Mucosa of stomach (tissue), 1 donor: Measurements from ENCODE around the gene CDC37L1.

ENCODE experiments used
- H3K27me3 ChIP-seq: one replicate; pipeline ENCODE4 v1.7.0; 2013; ENCODE audit warnings: mild to moderate bottlenecking, low read length; ENCODE audit not compliant: control insufficient read depth, insufficient read depth
- H3K36me3 ChIP-seq: one replicate; pipeline ENCODE4 v1.7.0; 2013; ENCODE audit warnings: low read length; ENCODE audit not compliant: control insufficient read depth, insufficient read depth
- H3K4me1 ChIP-seq: one replicate; pipeline ENCODE4 v1.7.0; 2013; ENCODE audit warnings: mild to moderate bottlenecking, low read length; ENCODE audit not compliant: control insufficient read depth, insufficient read depth
- H3K4me3 ChIP-seq: one replicate; pipeline ENCODE4 v1.7.0; 2013; ENCODE audit warnings: low read length
- H3K9ac ChIP-seq: one replicate; pipeline ENCODE4 v1.7.0; 2013; ENCODE audit warnings: mild to moderate bottlenecking, low read length, moderate library complexity
- H3K9me3 ChIP-seq: one replicate; pipeline ENCODE4 v1.7.0; 2013; ENCODE audit warnings: mild to moderate bottlenecking, low read length, moderate library complexity; ENCODE audit not compliant: control insufficient read depth
- donor health status: Pancreatic carcinoma.

Gene CDC37L1

DNA sequence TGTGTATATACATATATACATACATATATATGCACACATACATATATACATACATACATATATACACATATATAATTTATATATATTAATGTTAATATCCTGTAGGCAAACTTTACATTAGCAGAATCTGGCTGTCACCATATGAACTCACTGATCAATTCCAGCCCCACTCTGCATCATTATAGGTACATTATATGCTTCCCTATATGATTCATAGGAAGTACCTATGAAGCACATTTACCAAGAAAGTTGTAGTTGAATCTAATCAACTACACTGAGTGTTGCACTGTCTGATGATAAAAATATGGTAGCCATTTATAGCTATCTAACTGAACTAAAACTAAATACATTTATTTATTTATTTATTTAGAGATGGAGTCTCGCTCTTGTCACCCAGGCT, 7.6 kb upstream of the CDC37L1 start:
- Histone ChIP-seq H3K4me3 (no peak overlapping the region), H3K27me3 (no peaks in the 10 kb centered on the region)

DNA sequence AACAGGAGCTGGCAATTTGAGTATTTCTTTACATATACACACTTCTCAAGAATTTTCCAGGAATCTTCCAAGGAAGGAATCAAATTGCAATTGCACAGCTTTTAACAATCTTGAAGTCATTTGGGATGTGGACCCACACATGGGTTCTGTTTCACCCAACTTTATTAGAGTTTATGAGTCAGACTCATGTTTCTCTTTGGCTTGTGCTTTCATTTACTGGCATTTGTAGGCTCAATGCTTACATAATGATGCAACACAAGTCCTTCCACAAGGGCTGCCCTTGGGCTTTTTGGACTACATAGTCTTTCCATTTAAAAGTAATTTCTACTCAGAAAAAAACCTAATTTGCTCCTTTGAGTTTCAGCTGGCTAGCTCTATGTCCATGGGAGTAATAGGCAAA, 4.6 kb upstream of the CDC37L1 start:
- H3K4me3 ChIP-seq: no peak overlapping the region
- H3K4me1 ChIP-seq: peaks cover 6% of the 10 kb centered on the region
- H3K9me3 ChIP-seq: no peaks in the 10 kb centered on the region
- no peaks in the 10 kb centered on the region for H3K36me3 ChIP-seq
- no peak overlapping the region for H3K9ac ChIP-seq
- no peaks in the 10 kb centered on the region for H3K27me3 ChIP-seq

More for the DNA sequence above, 7.6 kb upstream of the CDC37L1 start:
- no peaks in the 10 kb centered on the region for H3K4me1 ChIP-seq
- no peak overlapping the region for H3K9ac ChIP-seq
- no peaks in the 10 kb centered on the region for H3K9me3 ChIP-seq
- no peaks in the 10 kb centered on the region for H3K36me3 ChIP-seq

DNA sequence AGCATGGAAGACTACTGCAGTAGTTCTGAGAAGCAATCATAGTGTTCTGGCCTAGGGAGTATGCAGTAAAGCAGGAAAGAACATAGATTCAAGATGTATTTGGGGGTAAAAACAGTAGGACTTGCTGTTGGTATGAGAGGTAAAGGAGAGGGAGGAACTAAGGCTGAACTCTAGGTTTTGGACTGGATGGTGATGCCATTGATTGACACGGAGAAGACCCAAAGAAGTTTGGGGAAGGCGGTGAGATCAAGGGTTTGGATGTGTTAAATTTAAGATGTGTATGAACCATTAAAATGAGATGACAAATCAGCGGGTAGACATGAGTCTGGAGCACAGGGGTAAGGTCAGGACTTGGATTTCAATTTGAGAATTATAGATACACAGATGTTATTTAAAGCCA, 2.0 kb upstream of the CDC37L1 start:
- H3K4me1 ChIP-seq: peaks cover 14% of the 10 kb centered on the region
- H3K4me3 ChIP-seq: no peak overlapping the region
- no peaks in the 10 kb centered on the region for H3K9me3 ChIP-seq
- no peak overlapping the region for H3K9ac ChIP-seq
- no peaks in the 10 kb centered on the region for H3K36me3 ChIP-seq
- no peaks in the 10 kb centered on the region for H3K27me3 ChIP-seq

DNA sequence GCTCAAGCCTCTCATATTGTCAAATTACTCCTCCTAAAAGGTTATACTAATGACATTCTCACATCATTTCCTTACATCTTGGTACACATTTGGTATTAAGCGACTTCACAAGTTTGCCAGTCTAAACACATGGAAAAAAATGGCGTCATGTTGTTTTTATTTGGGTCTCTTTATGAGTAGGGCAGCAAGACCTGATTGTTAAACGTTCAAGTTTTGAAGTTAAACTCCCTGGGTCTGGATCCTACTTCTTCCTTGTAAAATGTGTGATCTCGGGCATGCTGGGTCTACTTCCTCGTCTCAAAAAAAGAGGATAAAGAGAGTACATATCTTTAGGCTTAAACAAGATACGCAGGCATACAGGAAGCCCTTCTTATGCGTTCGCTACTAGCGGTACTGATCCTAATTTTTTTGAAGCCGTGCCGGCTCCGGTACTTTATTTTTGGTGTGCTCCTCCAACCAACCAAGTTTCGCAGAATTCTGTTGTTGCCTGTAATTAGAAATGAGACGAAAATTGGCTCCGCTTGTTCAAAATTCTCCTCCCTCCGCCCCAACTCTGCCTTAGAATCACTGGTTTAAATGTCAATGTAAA, 596 bp upstream of the CDC37L1 start:
- H3K9ac ChIP-seq: peak overlapping the region; percentile 80
- H3K4me1 ChIP-seq: peaks cover 14% of the 10 kb centered on the region
- H3K36me3 ChIP-seq: no peaks in the 10 kb centered on the region
- no peaks in the 10 kb centered on the region for H3K27me3 ChIP-seq
- no peaks in the 10 kb centered on the region for H3K9me3 ChIP-seq
- H3K4me3 ChIP-seq: peak overlapping the region; percentile 59

DNA sequence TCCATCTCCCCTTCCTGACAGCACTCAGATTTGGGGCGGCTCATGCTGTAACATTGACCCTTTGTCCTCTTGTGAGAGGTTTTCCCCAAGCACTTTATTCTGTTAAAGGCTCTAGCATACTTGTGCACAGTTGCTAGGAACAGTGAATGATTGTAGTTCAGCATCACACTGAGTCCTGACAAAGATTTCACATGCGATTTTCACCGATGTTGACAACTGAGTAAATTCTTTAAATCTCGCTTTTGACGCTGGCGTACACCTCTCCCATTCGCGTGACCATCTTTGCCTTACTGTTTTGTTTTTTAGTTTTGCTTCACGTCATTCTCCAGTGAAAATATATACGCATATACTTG, 780 bp downstream of the CDC37L1 start:
- no peaks in the 10 kb centered on the region for H3K9me3 ChIP-seq
- no peaks in the 10 kb centered on the region for H3K36me3 ChIP-seq
- H3K4me1 ChIP-seq: peaks cover 14% of the 10 kb centered on the region
- peak overlapping the region; percentile 59 for H3K4me3 ChIP-seq
- peak overlapping the region; percentile 80 for H3K9ac ChIP-seq
- no peaks in the 10 kb centered on the region for H3K27me3 ChIP-seq

DNA sequence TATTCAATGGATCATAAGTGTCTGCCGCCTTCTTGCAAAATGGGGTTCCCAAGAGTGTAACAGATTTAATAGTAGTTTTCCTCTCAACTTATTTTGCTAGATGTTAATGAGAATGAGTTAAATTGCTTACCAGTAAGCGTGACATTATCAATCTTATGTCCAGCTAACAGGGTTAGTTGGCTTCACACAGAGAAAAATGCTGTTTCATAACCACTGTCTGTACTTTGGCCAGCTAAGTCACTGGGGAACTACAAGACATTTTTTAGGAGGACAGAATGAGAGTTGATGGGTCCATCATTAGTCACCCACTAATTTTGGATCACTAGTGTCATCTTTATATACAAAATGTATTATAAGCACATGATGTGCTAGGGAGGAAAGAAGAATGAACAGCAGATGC, 1.4 kb downstream of the CDC37L1 start:
- peak overlapping the region; percentile 80 for H3K9ac ChIP-seq
- H3K36me3 ChIP-seq: no peaks in the 10 kb centered on the region
- H3K9me3 ChIP-seq: no peaks in the 10 kb centered on the region
- H3K4me1 ChIP-seq: peaks cover 14% of the 10 kb centered on the region
- peak overlapping the region; percentile 59 for H3K4me3 ChIP-seq
- no peaks in the 10 kb centered on the region for H3K27me3 ChIP-seq

DNA sequence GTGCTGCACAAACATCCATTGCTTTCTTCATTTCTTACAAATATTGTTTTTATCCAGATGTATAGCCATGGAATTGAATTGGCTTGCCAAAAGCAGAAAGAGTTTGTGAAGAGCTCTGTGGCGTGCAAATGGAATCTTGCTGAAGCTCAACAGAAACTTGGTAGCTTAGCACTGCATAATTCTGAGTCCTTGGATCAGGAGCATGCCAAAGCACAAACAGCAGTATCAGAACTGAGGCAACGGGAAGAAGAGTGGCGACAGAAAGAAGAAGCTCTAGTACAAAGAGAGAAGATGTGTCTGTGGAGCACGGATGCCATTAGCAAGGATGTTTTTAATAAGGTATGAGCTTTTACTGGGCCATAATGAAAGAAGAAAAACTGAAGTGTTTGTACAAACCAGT, 5.5 kb downstream of the CDC37L1 start:
- no peaks in the 10 kb centered on the region for H3K9me3 ChIP-seq
- H3K4me1 ChIP-seq: peaks cover 8% of the 10 kb centered on the region
- no peak overlapping the region for H3K9ac ChIP-seq
- no peaks in the 10 kb centered on the region for H3K27me3 ChIP-seq
- no peaks in the 10 kb centered on the region for H3K36me3 ChIP-seq
- H3K4me3 ChIP-seq: no peak overlapping the region

DNA sequence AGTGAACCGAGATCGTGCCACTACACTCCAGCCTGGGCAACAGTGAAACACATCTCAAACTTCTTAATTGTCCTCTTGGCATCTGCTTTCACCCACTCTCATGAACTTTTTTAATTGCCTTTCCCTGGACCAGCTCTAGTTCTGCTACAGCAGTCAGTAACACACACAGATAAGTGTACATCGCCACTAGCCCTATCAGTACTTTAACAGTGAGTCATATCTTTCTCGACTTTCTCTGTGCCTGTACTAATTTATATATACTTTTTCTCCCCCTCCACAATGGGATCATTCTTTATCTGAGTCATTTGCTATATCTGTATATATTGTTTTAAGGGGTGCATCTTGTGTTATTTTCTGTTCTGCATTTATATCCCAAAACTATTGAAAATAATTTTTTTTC, 6.7 kb downstream of the CDC37L1 start:
- H3K4me1 ChIP-seq: peaks cover 3% of the 10 kb centered on the region
- H3K36me3 ChIP-seq: no peaks in the 10 kb centered on the region
- no peaks in the 10 kb centered on the region for H3K9me3 ChIP-seq
- no peaks in the 10 kb centered on the region for H3K27me3 ChIP-seq
- H3K9ac ChIP-seq: no peak overlapping the region
- no peak overlapping the region for H3K4me3 ChIP-seq

DNA sequence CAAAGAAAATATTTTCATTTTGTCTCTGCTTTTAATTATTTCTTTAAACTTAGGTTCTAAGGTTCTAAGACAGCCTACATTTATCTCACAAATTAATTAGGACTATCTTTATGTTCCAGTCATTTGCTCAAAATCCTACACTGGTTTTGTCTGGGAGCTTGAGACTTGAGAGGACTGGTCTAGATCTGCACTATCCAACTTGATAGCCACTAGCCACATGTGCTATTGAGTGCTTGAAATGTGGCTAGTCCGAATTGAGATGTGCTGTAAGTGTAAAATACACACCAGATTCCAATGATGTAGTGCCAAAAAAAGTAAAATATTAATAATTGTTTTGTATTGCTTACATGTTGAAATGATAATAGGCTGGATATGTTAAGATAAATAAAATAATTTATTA, 7.2 kb downstream of the CDC37L1 start:
- H3K4me3 ChIP-seq: no peak overlapping the region
- H3K9ac ChIP-seq: no peak overlapping the region
- H3K36me3 ChIP-seq: no peaks in the 10 kb centered on the region
- no peaks in the 10 kb centered on the region for H3K27me3 ChIP-seq
- H3K4me1 ChIP-seq: no peaks in the 10 kb centered on the region
- no peaks in the 10 kb centered on the region for H3K9me3 ChIP-seq

DNA sequence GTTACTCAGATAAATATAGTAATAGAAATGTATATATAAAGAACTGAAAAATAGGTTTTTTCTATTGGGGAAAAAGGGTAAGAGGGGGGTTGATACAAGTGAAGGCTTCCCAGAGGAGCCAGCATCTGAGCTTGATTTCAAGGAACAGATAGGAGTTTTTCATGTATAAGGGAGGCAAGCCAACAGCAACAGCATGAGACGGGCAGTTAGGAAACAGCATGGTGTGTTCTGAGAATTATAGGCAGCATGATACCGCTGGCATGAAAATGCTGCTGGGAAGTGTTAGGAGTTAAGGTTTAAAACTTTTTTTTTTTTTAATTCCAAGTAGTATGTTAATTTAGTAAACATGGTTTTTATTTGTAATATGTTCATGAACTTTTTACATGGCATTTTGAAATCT, 9.7 kb downstream of the CDC37L1 start:
- H3K9ac ChIP-seq: no peak overlapping the region
- no peaks in the 10 kb centered on the region for H3K4me1 ChIP-seq

DNA sequence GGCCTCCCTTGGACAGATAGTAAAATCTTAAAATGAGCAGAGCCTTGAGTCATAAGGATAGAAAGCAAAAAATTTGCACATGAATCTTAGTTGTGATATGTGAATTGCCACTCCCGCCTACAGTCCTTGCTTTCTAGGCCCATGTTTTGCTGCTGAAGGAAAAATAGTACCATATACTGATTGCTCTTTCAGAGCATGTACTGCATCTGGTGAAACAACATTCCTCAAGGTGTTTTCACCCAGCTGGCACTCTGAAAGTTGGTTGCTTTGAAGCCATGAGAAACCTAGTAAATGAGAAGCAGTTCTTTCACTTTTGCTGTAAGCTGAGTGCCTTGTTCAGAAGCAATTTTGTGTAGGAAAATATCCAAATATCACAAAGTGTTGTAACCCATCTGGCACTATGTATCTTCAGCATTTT, 10.3 kb downstream of the CDC37L1 start:
- no peak overlapping the region for H3K4me3 ChIP-seq
- no peaks in the 10 kb centered on the region for H3K36me3 ChIP-seq

More for the DNA sequence above, 9.7 kb downstream of the CDC37L1 start:
- Histone ChIP-seq H3K36me3 (no peaks in the 10 kb centered on the region), H3K4me3 (no peak overlapping the region), H3K27me3 (no peaks in the 10 kb centered on the region), H3K9me3 (no peaks in the 10 kb centered on the region)

DNA sequence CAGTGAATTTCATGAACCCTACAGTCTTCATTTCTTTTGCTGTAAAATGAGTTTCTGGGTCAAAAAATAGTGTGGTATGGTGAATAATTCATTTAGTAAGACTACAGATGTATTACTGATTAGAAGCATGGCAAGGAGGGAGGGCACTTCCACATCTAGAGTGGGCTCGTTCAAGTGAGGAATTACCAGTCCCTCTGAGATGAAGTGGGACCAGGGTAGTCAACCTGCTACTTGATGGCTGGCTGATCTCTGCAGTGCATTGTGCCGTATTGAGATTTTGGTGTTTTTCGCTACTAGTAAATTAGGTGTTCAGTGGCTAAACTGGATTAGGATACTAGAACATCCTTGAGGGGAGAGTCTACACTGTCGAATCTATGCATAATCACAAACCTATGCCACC, 10.8 kb downstream of the CDC37L1 start:
- H3K4me1 ChIP-seq: no peaks in the 10 kb centered on the region
- no peaks in the 10 kb centered on the region for H3K36me3 ChIP-seq
- H3K27me3 ChIP-seq: no peaks in the 10 kb centered on the region
- H3K9ac ChIP-seq: no peak overlapping the region
- H3K9me3 ChIP-seq: no peaks in the 10 kb centered on the region
- H3K4me3 ChIP-seq: no peak overlapping the region

More for the DNA sequence above, 10.3 kb downstream of the CDC37L1 start:
- Histone ChIP-seq H3K9ac (no peak overlapping the region), H3K4me1 (no peaks in the 10 kb centered on the region), H3K27me3 (no peaks in the 10 kb centered on the region), H3K9me3 (no peaks in the 10 kb centered on the region)

DNA sequence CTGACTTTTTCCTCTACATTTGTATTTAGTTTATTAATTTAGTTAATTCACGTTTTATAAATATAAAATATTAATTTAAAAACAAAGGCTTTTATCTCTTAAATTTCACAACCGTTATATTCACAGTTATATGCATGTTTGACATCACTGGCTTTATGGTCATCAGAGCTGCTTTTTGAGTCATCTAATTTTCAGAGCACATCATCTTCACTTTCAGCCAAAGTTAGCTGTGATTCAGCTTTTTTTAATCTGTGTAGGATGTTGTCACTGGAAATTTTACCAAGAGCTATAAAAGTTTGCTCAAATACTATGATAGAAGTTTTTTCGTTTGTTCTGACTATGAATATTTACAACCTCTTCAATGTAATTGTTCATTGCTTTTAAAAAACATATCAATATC, 12.4 kb downstream of the CDC37L1 start:
- H3K4me3 ChIP-seq: no peak overlapping the region
- H3K27me3 ChIP-seq: no peaks in the 10 kb centered on the region
- no peaks in the 10 kb centered on the region for H3K9me3 ChIP-seq
- no peaks in the 10 kb centered on the region for H3K4me1 ChIP-seq
- H3K36me3 ChIP-seq: no peaks in the 10 kb centered on the region
- no peak overlapping the region for H3K9ac ChIP-seq
